ENCODE measurements around the gene AMPH. TPM values are rescaled to one million over a fixed set of nuclear protein-coding genes. Genes with fewer than 3 reads are reported as not detected.

Gene AMPH
- polyA plus RNA-seq, 1 donor (not counting 4 experiments of a cell fraction or from before 2014, with no cell fraction given), result not detected

- Histone ChIP-seq H3K4me3 (ENCODE audit: control insufficient read depth in 2 of 3, extremely low read depth in 1 of 3, insufficient read depth in 2 of 3, low read depth in 1 of 3, low read length in 3 of 3) (no peak overlapping the region), H3K27ac (ENCODE audit: control insufficient read depth, insufficient read depth, low read length) (no peak overlapping the region), H3K9me1 (ENCODE audit: control insufficient read depth, extremely low read depth, insufficient read depth, low read length) (no peaks in the 10 kb centered on the region), H3K36me3 (ENCODE audit: control insufficient read depth in 2 of 2, extremely low read depth in 1 of 2, insufficient read depth in 2 of 2, low read length in 2 of 2) (no peaks in the 10 kb centered on the region), H3K4me2 (ENCODE audit: control insufficient read depth, extremely low read depth, insufficient read depth, low read depth, low read length) (no peak overlapping the region), H3K9ac (ENCODE audit: control insufficient read depth, extremely low read depth, insufficient read depth, low read length) (no peak overlapping the region), H2AFZ (ENCODE audit: control insufficient read depth, low read length) (no peak overlapping the region), H4K20me1 (ENCODE audit: control insufficient read depth, extremely low read depth, insufficient read depth, low read length) (no peaks in the 10 kb centered on the region), H3K79me2 (ENCODE audit: control insufficient read depth, insufficient read depth, low read length) (no peaks in the 10 kb centered on the region), H3K27me3 (ENCODE audit: control insufficient read depth, extremely low read depth, insufficient read depth, low read length) (no peaks in the 10 kb centered on the region), H3K9me3 (ENCODE audit: control insufficient read depth, low read depth, low read length) (no peaks in the 10 kb centered on the region), H3K4me1 (ENCODE audit: control insufficient read depth, extremely low read depth, insufficient read depth, low read length) (no peaks in the 10 kb centered on the region)
- dilution Hi-C loops (cut with MboI; ENCODE audit: extremely low pct_ligation_motif_present, low sequenced_read_pairs), result no loop called here
- FAIRE-seq (no peak), DNase-seq (ENCODE audit: low read depth, low spot score) (peak; percentile 61)
- TF ChIP-seq CTCF (optimal IDR thresholded peaks at IDR 0.05 in 1 of 3, IDR thresholded peaks at IDR 0.05 in 1 of 3, conservative IDR thresholded peaks at IDR 0.05 in 1 of 3; ENCODE audit: extremely low read depth in 1 of 3, insufficient read depth in 2 of 3, low read length in 3 of 3), result peak in 1 of 3 experiments; percentile 37
- TF ChIP-seq EZH2 (IDR thresholded peaks at IDR 0.05; ENCODE audit: low read length), result no peak
Measured at GRCh38 chr7:38561166-38561565, 70.0 kb downstream of the AMPH start.

GRCh38 chr7:38558761-38559345 lies 72.3 kb downstream of the AMPH start:
- dilution Hi-C loops (cut with MboI; ENCODE audit: extremely low pct_ligation_motif_present, low sequenced_read_pairs), result no loop called here
- no peak overlapping the region for H2AFZ ChIP-seq (ENCODE audit: control insufficient read depth, low read length)
- no peak for TF ChIP-seq CTCF (optimal IDR thresholded peaks at IDR 0.05 in 1 of 3, IDR thresholded peaks at IDR 0.05 in 1 of 3, conservative IDR thresholded peaks at IDR 0.05 in 1 of 3; ENCODE audit: extremely low read depth in 1 of 3, insufficient read depth in 2 of 3, low read length in 3 of 3)
- TF ChIP-seq EZH2 (IDR thresholded peaks at IDR 0.05; ENCODE audit: low read length), result no peak
- H3K79me2 ChIP-seq (ENCODE audit: control insufficient read depth, insufficient read depth, low read length), result no peaks in the 10 kb centered on the region
- DNase-seq (ENCODE audit: low read depth, low spot score) (no peak), FAIRE-seq (no peak)
- H3K4me1 ChIP-seq (ENCODE audit: control insufficient read depth, extremely low read depth, insufficient read depth, low read length), result no peaks in the 10 kb centered on the region
- H3K4me2 ChIP-seq (ENCODE audit: control insufficient read depth, extremely low read depth, insufficient read depth, low read depth, low read length), result no peak overlapping the region
- H3K9me1 ChIP-seq (ENCODE audit: control insufficient read depth, extremely low read depth, insufficient read depth, low read length), result no peaks in the 10 kb centered on the region
- H3K36me3 ChIP-seq (ENCODE audit: control insufficient read depth in 2 of 2, extremely low read depth in 1 of 2, insufficient read depth in 2 of 2, low read length in 2 of 2), result no peaks in the 10 kb centered on the region
- no peak overlapping the region for H3K4me3 ChIP-seq (ENCODE audit: control insufficient read depth in 2 of 3, extremely low read depth in 1 of 3, insufficient read depth in 2 of 3, low read depth in 1 of 3, low read length in 3 of 3)
- H3K27me3 ChIP-seq (ENCODE audit: control insufficient read depth, extremely low read depth, insufficient read depth, low read length), result no peaks in the 10 kb centered on the region
- H4K20me1 ChIP-seq (ENCODE audit: control insufficient read depth, extremely low read depth, insufficient read depth, low read length), result no peaks in the 10 kb centered on the region
- no peak overlapping the region for H3K9ac ChIP-seq (ENCODE audit: control insufficient read depth, extremely low read depth, insufficient read depth, low read length)
- H3K9me3 ChIP-seq (ENCODE audit: control insufficient read depth, low read depth, low read length), result no peaks in the 10 kb centered on the region
- no peak overlapping the region for H3K27ac ChIP-seq (ENCODE audit: control insufficient read depth, insufficient read depth, low read length)
